Mucosa of stomach (tissue), 1 donor: Measurements from ENCODE around the gene LELP1.
"Not testable (repeated sequence)": the region's sequence is repeated elsewhere in the genome, so short reads cannot be mapped to it uniquely, and the experiment has no call there.

Experiments
- H3K27me3 ChIP-seq: one replicate; pipeline ENCODE4 v1.7.0; 2013; ENCODE audit warnings: mild to moderate bottlenecking, low read length; ENCODE audit not compliant: control insufficient read depth, insufficient read depth
- H3K36me3 ChIP-seq: one replicate; pipeline ENCODE4 v1.7.0; 2013; ENCODE audit warnings: low read length; ENCODE audit not compliant: control insufficient read depth, insufficient read depth
- H3K4me1 ChIP-seq: one replicate; pipeline ENCODE4 v1.7.0; 2013; ENCODE audit warnings: mild to moderate bottlenecking, low read length; ENCODE audit not compliant: control insufficient read depth, insufficient read depth
- H3K4me3 ChIP-seq: one replicate; pipeline ENCODE4 v1.7.0; 2013; ENCODE audit warnings: low read length
- H3K9ac ChIP-seq: one replicate; pipeline ENCODE4 v1.7.0; 2013; ENCODE audit warnings: mild to moderate bottlenecking, low read length, moderate library complexity
- H3K9me3 ChIP-seq: one replicate; pipeline ENCODE4 v1.7.0; 2013; ENCODE audit warnings: mild to moderate bottlenecking, low read length, moderate library complexity; ENCODE audit not compliant: control insufficient read depth
- donor health status: Pancreatic carcinoma.

LELP1 gene

DNA sequence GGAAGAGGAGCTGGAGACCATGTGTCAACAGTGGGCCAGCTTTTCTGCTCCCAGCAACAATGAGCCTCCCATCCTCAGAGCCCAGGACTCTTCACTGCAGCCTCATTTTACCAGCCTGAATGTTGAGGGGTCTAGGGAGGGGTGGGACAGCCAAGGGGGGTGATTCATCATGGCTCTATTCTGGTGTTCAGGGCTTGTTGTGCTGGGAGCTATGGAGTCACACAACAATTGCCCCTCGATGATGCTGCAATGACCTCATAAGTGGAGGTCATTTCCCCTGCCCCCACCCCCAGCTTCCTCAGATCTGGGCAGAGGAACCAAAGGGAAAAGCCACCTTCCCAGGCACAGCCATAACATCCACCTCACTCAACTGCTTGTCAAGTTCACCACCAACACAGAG lies at the start of gene LELP1:
TSS of gene LELP1 (plus strand) at position 301 of the 400 bp plus-strand sequence. CDS start 1,278 bp downstream, outside the sequence.
- no peaks in the 10 kb centered on the region for H3K9me3 ChIP-seq
- H3K27me3 ChIP-seq = no peaks in the 10 kb centered on the region
- no peak within 1 kb of the TSS for H3K9ac ChIP-seq
- no peaks in the 10 kb centered on the region for H3K4me1 ChIP-seq
- no peak within 1 kb of the TSS for H3K4me3 ChIP-seq
- no peaks in the 10 kb centered on the region for H3K36me3 ChIP-seq

DNA sequence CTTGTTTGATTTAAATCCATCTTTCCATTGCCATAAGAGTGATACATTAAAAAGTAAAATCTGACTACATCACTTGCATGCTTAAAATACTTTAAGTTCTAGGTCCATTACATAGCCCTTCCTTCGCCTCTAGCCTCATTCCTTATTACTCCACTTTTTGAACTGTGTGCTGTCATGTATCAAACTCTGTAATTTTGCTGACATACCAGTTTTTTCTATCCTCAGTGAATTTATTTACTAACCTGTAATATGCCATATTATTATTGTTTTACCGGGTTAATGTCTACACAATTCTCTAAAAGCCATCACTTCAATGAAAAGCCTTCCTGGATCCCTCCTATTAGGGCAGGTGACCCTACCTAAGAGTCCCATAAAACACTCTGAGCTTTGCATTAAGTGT lies 47.7 kb upstream of the LELP1 start:
- H3K27me3 ChIP-seq = no peaks in the 10 kb centered on the region
- no peaks in the 10 kb centered on the region for H3K36me3 ChIP-seq
- no peak overlapping the region for H3K4me3 ChIP-seq
- no peaks in the 10 kb centered on the region for H3K9me3 ChIP-seq
- H3K4me1 ChIP-seq = no peaks in the 10 kb centered on the region
- H3K9ac ChIP-seq = no peak overlapping the region

DNA sequence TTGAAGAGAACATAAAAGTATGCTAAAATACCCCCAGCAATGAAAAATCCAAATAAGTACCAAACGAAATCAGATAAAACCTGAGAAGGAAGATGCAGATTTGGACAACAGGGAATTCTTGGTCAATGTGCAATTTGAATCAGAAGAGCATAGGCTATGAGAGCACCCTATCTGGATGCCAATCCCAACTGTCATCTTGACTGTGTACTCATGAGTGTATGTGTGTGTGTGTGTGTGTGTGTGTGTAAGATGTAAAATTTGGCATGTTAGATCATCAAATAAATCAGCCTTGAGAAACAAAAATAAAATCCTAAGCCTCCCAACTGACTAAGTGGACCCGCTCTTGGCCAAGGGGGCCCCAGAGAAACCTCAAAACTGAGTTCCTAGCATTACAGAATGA lies 34.5 kb upstream of the LELP1 start:
- Histone ChIP-seq H3K4me1 (no peaks in the 10 kb centered on the region), H3K27me3 (no peaks in the 10 kb centered on the region), H3K4me3 (no peak overlapping the region), H3K9me3 (no peaks in the 10 kb centered on the region), H3K36me3 (no peaks in the 10 kb centered on the region), H3K9ac (no peak overlapping the region)

- H3K36me3 ChIP-seq = no peaks in the 10 kb centered on the region
Measured at GRCh38 chr1:153174624-153175023, 28.6 kb upstream of the LELP1 start.

DNA sequence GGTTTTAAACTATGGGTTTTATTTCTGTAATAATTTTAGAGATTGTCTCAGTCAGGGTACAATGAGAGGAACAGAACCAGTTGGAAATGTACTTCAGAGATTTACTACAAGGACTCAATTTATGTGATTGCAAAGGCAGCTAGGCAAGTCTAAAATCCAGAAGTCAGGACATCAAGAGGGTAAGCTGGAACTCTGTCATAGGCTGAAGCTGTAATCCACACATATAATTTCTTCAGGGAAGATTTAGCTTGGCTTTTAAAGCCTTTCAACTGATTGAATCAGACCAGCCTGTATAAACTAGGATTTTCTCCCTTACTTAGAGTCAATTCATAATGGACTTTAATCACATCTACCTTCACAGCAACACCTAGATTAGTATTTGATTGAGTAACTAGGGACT lies 24.3 kb upstream of the LELP1 start:
- Histone ChIP-seq H3K4me3 (no peak overlapping the region), H3K9ac (no peak overlapping the region), H3K36me3 (no peaks in the 10 kb centered on the region), H3K27me3 (no peaks in the 10 kb centered on the region), H3K4me1 (no peaks in the 10 kb centered on the region), H3K9me3 (no peaks in the 10 kb centered on the region)

More at GRCh38 chr1:153174624-153175023, 28.6 kb upstream of the LELP1 start:
- Histone ChIP-seq H3K4me1 (no peaks in the 10 kb centered on the region), H3K27me3 (no peaks in the 10 kb centered on the region), H3K4me3 (no peak overlapping the region), H3K9ac (no peak overlapping the region), H3K9me3 (no peaks in the 10 kb centered on the region)

DNA sequence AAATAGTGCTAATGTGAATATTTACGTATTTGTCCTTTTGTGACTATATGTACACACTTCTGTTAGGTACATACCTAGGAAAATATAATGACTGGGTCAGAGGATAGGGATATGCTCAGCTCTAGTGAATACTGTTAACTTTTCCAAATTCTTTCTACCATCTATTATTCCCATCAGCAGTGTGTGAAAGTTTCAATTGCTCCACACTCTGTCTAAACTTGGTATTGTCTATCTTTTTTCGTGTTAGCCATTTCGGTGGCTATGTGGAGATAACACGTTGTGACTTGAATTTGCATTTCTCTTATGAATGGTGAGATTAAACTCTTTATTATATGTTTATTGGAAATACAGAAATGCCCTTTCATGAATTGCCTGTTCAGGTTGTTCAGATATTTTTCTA lies 22.7 kb upstream of the LELP1 start:
- Histone ChIP-seq H3K27me3 (no peaks in the 10 kb centered on the region), H3K4me1 (no peaks in the 10 kb centered on the region), H3K36me3 (no peaks in the 10 kb centered on the region), H3K9ac (no peak overlapping the region), H3K9me3 (no peaks in the 10 kb centered on the region), H3K4me3 (no peak overlapping the region)

GRCh38 chr1:153188301-153188700 lies 14.9 kb upstream of the LELP1 start:
- not testable (repeated sequence) for H3K4me1 ChIP-seq, H3K9ac ChIP-seq, H3K9me3 ChIP-seq, H3K27me3 ChIP-seq, H3K4me3 ChIP-seq, H3K36me3 ChIP-seq

DNA sequence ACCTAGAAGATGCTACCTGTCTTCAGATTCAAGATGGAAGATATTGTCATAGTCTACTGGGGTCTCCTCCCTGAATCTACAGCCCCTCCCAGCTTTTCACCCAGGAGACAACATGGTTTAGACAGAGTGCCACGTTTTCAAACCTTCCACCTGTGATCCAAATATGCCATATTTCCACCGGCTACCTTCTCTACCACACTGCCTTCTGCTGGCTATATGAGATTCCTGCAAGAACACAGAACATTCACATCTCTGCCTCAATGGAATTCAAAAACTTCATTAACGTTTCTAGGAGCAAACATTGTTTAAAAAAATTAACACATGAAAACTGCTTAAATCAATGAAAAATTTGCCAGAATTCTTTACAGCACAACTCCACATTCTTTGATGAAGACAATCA lies 12.9 kb upstream of the LELP1 start:
- no peaks in the 10 kb centered on the region for H3K4me1 ChIP-seq
- H3K9ac ChIP-seq = no peak overlapping the region
- no peaks in the 10 kb centered on the region for H3K36me3 ChIP-seq
- H3K4me3 ChIP-seq = no peak overlapping the region
- no peaks in the 10 kb centered on the region for H3K9me3 ChIP-seq
- H3K27me3 ChIP-seq = no peaks in the 10 kb centered on the region

GRCh38 chr1:153192697-153193096 lies 10.5 kb upstream of the LELP1 start:
- Histone ChIP-seq H3K27me3 (no peaks in the 10 kb centered on the region), H3K4me3 (no peak overlapping the region), H3K4me1 (no peaks in the 10 kb centered on the region), H3K36me3 (no peaks in the 10 kb centered on the region), H3K9ac (no peak overlapping the region), H3K9me3 (no peaks in the 10 kb centered on the region)

- no peaks in the 10 kb centered on the region for H3K36me3 ChIP-seq
- no peak overlapping the region for H3K9ac ChIP-seq
- no peak overlapping the region for H3K4me3 ChIP-seq
- H3K9me3 ChIP-seq = no peaks in the 10 kb centered on the region
- H3K4me1 ChIP-seq = no peaks in the 10 kb centered on the region
- no peaks in the 10 kb centered on the region for H3K27me3 ChIP-seq
Measured at GRCh38 chr1:153194331-153195050, 8.7 kb upstream of the LELP1 start.

- Histone ChIP-seq H3K4me3 (no peak overlapping the region), H3K36me3 (no peaks in the 10 kb centered on the region), H3K9me3 (no peaks in the 10 kb centered on the region), H3K9ac (no peak overlapping the region), H3K4me1 (no peaks in the 10 kb centered on the region), H3K27me3 (no peaks in the 10 kb centered on the region)
Measured at GRCh38 chr1:153195216-153195615, 8.0 kb upstream of the LELP1 start.

GRCh38 chr1:153202006-153202405 lies 1.2 kb upstream of the LELP1 start:
- H3K36me3 ChIP-seq = no peaks in the 10 kb centered on the region
- no peaks in the 10 kb centered on the region for H3K27me3 ChIP-seq
- no peaks in the 10 kb centered on the region for H3K9me3 ChIP-seq
- H3K9ac ChIP-seq = no peak overlapping the region
- no peak overlapping the region for H3K4me3 ChIP-seq
- no peaks in the 10 kb centered on the region for H3K4me1 ChIP-seq

GRCh38 chr1:153206631-153207030 lies 3.4 kb downstream of the LELP1 start:
- no peak overlapping the region for H3K4me3 ChIP-seq
- H3K36me3 ChIP-seq = no peaks in the 10 kb centered on the region
- H3K9ac ChIP-seq = no peak overlapping the region
- H3K27me3 ChIP-seq = peaks cover 3% of the 10 kb centered on the region
- H3K4me1 ChIP-seq = no peaks in the 10 kb centered on the region
- no peaks in the 10 kb centered on the region for H3K9me3 ChIP-seq
